ENCODE results near the gene NLK. TPM values are rescaled to one million over a fixed set of nuclear protein-coding genes. Genes with fewer than 3 reads are reported as not detected.
A peak's percentile ranks its signal among the peaks of the same experiment; 100 is the strongest.

NLK gene
- total and polyA plus RNA-seq, 2 of the 4 experiments (the other 2 are of a cell fraction) = 15.3 to 23.3 TPM

DNA sequence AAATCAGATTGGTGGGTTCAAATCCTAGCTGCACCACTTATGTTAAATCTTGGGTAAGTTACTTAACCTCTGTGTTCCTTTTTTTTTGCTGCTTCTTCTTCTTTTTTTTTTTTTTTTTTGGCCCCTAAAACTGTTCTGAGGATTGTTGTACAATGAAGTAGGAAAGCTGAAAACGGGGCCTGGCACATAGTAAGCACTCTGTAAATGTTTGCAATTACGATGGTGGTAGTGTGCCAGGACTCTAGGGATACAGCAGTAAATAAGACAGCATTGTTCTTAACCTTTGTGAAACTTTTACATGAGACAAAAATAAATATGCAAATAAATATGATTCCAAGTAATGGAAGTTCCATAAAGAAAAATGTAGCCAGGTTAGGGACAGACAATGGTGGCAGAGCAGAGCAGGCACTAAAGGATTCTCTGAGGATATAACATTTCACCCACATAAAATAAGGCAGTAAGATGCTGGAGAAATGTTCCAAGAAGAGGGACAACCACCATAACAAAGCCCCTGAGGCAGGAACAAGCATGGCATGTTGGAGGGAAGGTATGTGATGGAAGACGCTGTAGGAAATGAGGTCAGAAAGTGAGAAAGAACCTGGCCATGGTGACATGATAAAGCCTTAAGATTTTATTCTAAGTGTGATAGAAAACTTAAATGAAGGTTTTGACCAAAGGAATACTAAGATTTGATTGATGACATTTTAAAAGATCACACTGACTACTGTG lies 127.3 kb downstream of the NLK start:
- dilution Hi-C loops (cut with HindIII; ENCODE audit: low sequenced_read_pairs, unreplicated experiment) (no loop called here), in situ Hi-C loops (cut with MboI; ENCODE audit: low sequenced_read_pairs) (no loop called here), intact Hi-C loops (cut with micrococcal nuclease) (no loop called here)
- no TSS peak for BruUV-seq (replicated peaks)
- H2AFZ ChIP-seq (replicated peaks; ENCODE audit: low read length, poor library complexity) = no peak overlapping the region
- peak overlapping the region; percentile 89 for H2BK5ac ChIP-seq (ENCODE audit: low read depth, low read length, poor library complexity, severe bottlenecking)
- H2AK5ac ChIP-seq (ENCODE audit: low read depth, low read length) = peak overlapping the region; percentile 94
- H3K9me3 ChIP-seq (ENCODE audit: control insufficient read depth, insufficient read depth, low read length) = no peaks in the 10 kb centered on the region
- no peak overlapping the region for H2AK9ac ChIP-seq (replicated peaks; ENCODE audit: low read depth, low read length, poor library complexity)
- no peak overlapping the region for H3K4me2 ChIP-seq (ENCODE audit: low read depth, low read length)
- no peaks in the 10 kb centered on the region for H4K20me1 ChIP-seq (ENCODE audit: insufficient read depth, low read length)
- peaks cover 19% of the 10 kb centered on the region for H3K4me1 ChIP-seq (ENCODE audit: control insufficient read depth, insufficient read depth, low read length)
- peaks cover 4 to 32% of the 10 kb centered on the region in 2 experiments; a peak in 3 of 4 replicates for H3K79me1 ChIP-seq (ENCODE audit: low read depth in 1 of 2, low read length in 2 of 2)
- no peaks in the 10 kb centered on the region; the same call in 1 of the 2 replicates for H3K9me1 ChIP-seq (ENCODE audit: insufficient read depth, low read length)
- peak overlapping the region; percentile 81 for H3K23ac ChIP-seq (ENCODE audit: low read depth, low read length)
- no peaks in the 10 kb centered on the region for H3K27me3 ChIP-seq (ENCODE audit: control insufficient read depth, insufficient read depth, low read length)
- peak overlapping the region; percentile 93 for H2BK120ac ChIP-seq (ENCODE audit: low read depth, low read length)
- ChIA-PET POLR2A (ENCODE audit: unreplicated experiment) (no interaction called here), CTCF (interaction anchor here (0.6 to 0.7 kb wide), 2 partner anchors 11 to 18 kb away, joined by 3 to 5 read pairs; no protein-coding TSS in a partner anchor)
- no peak overlapping the region; the same call in 1 of the 2 replicates for H3K9ac ChIP-seq (ENCODE audit: low read depth, low read length)
- no peak overlapping the region; the same call in 1 of the 2 replicates for H3K56ac ChIP-seq (ENCODE audit: extremely low read depth, insufficient read depth, low read length)
- peak overlapping the region; percentile 92; the same call in 1 of the 3 replicates for H2BK15ac ChIP-seq (ENCODE audit: low read depth, low read length)
- peak overlapping the region; percentile 97; the same call in 1 of the 2 replicates for H3K27ac ChIP-seq (ENCODE audit: insufficient read depth, low read length)
- H3K4me3 ChIP-seq (ENCODE audit: insufficient read depth, low read depth, low read length) = no peak overlapping the region
- H4K5ac ChIP-seq (ENCODE audit: low read depth, low read length) = peak overlapping the region; percentile 99
- peak overlapping the region; percentile 78 for H3K4ac ChIP-seq (ENCODE audit: low read depth, low read length)
- H4K91ac ChIP-seq (ENCODE audit: insufficient read depth, low read depth, low read length) = peak overlapping the region; percentile 92
- WGBS, 2 experiments (ENCODE audit: extremely low coverage in 2 of 2, insufficient read length in 1 of 2) = no CpG with 5 or more reads among the region's 3 CpGs
- ATAC-seq (ENCODE audit: low read depth) = no peak
- DNase-seq = no peak
- peaks cover 15% of the 10 kb centered on the region for H3K36me3 ChIP-seq (ENCODE audit: control insufficient read depth, insufficient read depth, low read length)
- peak overlapping the region; percentile 98 for H3K18ac ChIP-seq (ENCODE audit: low read depth, low read length)
- peak overlapping the region; percentile 88 for H2BK20ac ChIP-seq (ENCODE audit: low read depth, low read length)
- H3K14ac ChIP-seq (replicated peaks; ENCODE audit: low read depth, low read length) = peak overlapping the region; percentile 50
- TF ChIP-seq RCOR1 (IDR thresholded peaks at IDR 0.05; ENCODE audit: insufficient replicate concordance, low read length) = no peak
- TF ChIP-seq, protein P1, sequence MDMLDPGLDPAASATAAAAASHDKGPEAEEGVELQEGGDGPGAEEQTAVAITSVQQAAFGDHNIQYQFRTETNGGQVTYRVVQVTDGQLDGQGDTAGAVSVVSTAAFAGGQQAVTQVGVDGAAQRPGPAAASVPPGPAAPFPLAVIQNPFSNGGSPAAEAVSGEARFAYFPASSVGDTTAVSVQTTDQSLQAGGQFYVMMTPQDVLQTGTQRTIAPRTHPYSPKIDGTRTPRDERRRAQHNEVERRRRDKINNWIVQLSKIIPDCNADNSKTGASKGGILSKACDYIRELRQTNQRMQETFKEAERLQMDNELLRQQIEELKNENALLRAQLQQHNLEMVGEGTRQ (IDR thresholded peaks at IDR 0.05; ENCODE audit: low read depth, low read length) = no peak
- H4K8ac ChIP-seq (ENCODE audit: low read depth in 2 of 2, low read length in 2 of 2) = peak overlapping the region; percentile 64 to 85

Data from IMR-90 (cell line).